GM12892 (cell line): ENCODE measurements around the gene OCSTAMP.

Source experiments
- DNase-seq: peaks from one replicate; pipeline ENCODE4 v3.0.0; 2011; ENCODE audit not compliant: insufficient read length
- FAIRE-seq: peaks from 2 replicates; lab custom pipeline; 2011; peaks lifted over from hg19 to GRCh38; lab: Jason Lieb, UNC
- POLR2A ChIP-seq: IDR thresholded peaks from 2 replicates; pipeline ENCODE4 v1.6.1; 2011; ENCODE audit warnings: low read depth, low read length, control low read depth
- POLR2AphosphoS5 ChIP-seq: IDR thresholded peaks from 2 replicates; pipeline ENCODE4 v1.6.1; 2011; ENCODE audit warnings: low read depth, low read length, control low read depth
- TAF1 ChIP-seq: IDR thresholded peaks from 2 replicates; pipeline ENCODE4 v1.6.1; 2011; ENCODE audit warnings: low read depth, mild to moderate bottlenecking, control low read depth, low read length, borderline replicate concordance

Gene OCSTAMP

DNA sequence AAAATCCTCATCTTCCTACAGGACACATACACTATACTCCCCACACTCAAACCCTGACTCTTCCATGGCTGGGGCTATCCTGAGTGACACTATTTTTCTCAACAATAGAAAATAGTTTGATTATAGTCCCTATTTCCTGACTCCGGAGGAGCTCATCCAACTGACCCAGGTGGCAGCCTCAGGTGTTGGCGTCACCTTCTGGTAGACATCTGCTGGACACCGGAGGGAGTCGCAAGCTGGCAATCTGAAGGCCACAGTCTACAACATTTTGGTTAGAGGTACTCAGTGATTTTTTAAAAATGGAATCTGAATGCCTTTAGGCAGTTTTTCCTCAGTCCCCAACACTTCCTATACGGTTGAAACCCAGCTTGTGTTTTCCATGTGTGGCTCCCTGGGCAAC is 32.2 kb upstream of the OCSTAMP start:
- DNase-seq (no peak), FAIRE-seq (no peak)
- no peak for TF ChIP-seq POLR2A
- TF ChIP-seq POLR2AphosphoS5, result no peak
- no peak for TF ChIP-seq TAF1

GRCh38 chr20:46581391-46581790 is 30.9 kb upstream of the OCSTAMP start:
- TF ChIP-seq POLR2A, result no peak
- no peak for TF ChIP-seq TAF1
- TF ChIP-seq POLR2AphosphoS5, result no peak
- FAIRE-seq (no peak), DNase-seq (no peak)

DNA sequence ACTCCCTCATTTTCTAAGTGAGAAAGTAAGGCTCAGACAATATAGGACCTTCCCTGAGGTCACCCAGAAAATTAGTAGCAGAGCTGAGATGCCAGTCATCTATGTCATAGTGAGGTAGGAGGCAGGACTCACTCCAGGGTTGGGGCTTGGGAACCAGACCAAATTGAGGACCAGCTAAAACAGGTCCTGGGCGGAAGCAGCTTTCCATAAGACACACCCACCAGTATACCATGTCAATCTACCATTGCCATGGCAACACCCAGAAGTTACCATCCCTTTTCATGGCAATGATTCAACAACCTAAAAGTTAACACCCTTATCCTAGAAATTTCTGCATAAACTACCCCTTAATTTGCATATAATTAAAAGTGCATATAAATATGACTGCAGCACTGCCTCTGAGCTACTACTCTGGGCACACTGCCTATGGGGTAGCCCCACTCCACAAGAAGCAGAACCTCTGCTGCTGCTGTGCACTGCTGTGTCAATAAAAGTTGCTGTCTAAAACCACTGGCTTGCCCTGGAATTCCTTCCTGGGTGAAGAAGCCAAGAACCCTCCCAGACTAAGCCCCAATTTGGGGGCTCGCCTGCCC is 30.3 kb upstream of the OCSTAMP start:
- TF ChIP-seq POLR2AphosphoS5 (no peak), POLR2A (no peak), TAF1 (no peak)
- no peak for FAIRE-seq
- no peak for DNase-seq

DNA sequence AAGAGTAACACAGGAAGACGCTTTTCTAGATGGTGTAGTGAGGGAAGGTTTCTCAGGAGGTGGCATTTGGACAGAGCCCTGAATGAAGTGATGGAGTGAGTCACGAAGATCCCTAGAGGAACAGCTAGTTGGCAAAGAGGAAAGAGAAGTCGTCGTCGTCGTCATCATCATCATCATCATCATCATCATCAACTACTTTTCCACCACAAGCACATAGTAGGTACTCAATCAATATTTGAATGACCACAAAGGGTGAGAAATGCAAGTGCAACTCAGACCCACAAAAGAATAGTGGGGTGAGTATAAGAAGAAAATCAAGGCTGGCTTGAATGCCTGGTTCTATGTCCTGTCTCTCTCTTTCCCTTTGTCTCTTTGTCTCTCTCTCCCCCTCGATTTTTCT is 28.3 kb upstream of the OCSTAMP start:
- TF ChIP-seq TAF1 (no peak), POLR2A (no peak), POLR2AphosphoS5 (no peak)
- FAIRE-seq, result no peak
- DNase-seq, result no peak

DNA sequence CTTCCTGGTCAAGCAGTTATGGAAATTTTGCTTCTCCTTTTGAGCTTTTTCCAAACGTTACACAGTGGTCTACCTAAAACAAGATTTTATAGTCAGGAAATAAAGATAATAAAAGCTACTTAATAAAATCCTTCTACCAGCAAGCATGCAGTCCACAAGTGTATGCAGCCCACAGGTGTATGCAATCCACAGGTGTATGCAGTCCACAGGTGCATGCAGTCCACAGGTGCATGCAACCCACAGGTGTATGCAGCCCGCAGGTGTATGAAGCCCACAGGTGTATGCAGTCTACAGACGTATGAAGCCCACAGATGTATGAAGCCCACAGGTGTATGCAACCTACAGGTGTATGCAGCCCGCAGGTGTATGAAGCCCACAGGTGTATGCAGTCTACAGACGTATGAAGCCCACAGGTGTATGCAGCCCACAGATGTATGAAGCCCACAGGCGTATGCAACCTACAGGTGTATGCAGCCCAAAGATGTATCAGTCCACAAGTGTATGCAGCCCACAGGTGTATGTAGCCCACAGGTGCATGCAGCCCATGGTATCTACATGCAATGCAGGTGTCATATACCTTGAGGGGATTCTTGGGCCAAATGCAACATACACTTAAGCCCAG is 26.4 kb upstream of the OCSTAMP start:
- no peak for DNase-seq
- TF ChIP-seq POLR2A (no peak), TAF1 (no peak), POLR2AphosphoS5 (no peak)
- FAIRE-seq, result no peak

DNA sequence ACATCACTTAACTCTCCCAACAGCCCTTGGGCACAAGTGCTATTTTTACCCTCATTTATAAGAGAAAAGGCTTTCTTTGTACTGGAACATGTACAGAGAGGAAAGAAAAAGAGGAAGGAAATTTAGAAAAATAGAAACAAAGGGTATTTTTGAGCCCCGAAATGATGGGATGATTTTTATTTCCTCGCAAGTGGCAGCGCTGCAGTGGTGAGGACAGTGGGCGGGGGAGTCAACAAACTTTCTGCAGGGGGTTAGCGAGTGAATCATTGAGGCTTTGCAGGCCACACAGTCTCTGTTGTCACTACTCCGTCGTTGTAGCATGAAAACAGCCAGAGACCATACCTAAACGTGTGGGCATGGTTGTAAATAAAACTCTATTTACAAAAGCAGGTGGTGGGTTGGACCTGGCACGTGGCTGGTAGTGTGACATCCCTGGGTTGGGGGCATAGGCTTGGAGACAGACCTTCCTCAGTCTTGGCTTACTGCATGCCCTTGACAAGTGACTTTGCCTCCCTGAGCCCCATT is 25.5 kb upstream of the OCSTAMP start:
- FAIRE-seq (no peak), DNase-seq (no peak)
- TF ChIP-seq POLR2A (no peak), POLR2AphosphoS5 (no peak), TAF1 (no peak)

DNA sequence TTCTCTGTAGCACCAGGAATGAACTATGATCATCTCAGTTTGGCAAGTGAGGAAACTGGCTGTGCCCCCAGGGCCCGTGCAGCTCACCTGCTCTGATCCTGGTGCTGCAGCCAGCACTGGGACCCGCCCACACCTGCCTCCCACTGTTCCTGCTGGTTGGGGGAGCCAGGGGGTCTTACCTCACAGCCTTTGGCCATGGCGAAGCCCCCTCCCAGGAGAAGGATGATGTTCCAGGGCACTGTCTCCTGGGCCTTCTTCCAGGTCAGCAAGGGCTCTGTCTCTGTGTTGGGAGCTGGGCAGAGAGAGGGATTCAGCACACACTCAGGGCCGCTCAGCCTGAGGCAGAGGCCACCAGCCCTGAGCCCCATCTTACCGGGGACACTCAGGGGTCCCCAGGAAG is 24.9 kb upstream of the OCSTAMP start:
- no peak for FAIRE-seq
- TF ChIP-seq POLR2AphosphoS5 (no peak), TAF1 (no peak), POLR2A (no peak)

DNA sequence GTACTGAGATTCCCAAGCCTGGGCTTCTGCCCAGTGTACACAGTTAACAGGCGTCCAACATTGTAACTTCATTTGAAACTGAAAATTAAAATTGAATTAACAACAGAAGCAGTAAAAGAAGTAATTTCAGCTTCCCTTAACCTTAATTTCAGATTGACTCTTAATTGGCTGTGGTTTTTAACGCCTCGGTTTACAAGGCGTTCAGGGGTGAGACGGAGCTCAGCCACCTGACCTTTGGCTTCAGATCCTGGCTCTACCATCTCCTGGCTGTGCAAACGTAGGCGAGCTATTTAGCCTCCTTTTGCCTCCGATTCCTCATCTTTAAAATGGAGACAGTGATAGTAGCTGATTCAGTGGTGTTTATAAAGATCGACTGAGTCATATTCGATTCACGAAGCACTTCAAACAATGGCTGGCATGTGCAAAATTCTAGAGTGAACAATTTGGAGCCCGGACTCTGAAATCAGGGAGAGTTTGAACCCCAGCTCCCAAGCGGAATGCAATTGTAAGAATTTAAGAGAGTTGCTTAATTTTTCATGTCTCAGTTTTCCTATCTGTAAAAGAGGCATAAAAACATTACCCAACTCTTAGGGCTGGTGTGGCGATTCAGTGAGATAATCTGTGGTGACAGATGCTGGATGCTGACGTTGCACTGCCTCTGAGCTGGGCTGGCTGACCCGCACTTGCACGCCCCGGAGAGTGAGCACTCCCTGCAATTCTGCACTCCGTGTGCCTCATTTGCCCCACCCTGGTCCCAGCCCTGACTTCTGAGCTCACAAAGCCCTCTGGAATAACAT is 23.5 kb upstream of the OCSTAMP start:
- DNase-seq, result no peak
- FAIRE-seq, result no peak
- TF ChIP-seq TAF1, result no peak
- TF ChIP-seq POLR2AphosphoS5, result no peak
- no peak for TF ChIP-seq POLR2A

More for the DNA sequence above, 24.9 kb upstream of the OCSTAMP start:
- no peak for DNase-seq

GRCh38 chr20:46573234-46573633 is 22.8 kb upstream of the OCSTAMP start:
- no peak for FAIRE-seq
- TF ChIP-seq TAF1 (no peak), POLR2AphosphoS5 (no peak), POLR2A (no peak)
- no peak for DNase-seq

- no peak for DNase-seq
- TF ChIP-seq POLR2AphosphoS5 (no peak), POLR2A (no peak)
- FAIRE-seq, result no peak
Measured at GRCh38 chr20:46572790-46573189, 22.3 kb upstream of the OCSTAMP start.

DNA sequence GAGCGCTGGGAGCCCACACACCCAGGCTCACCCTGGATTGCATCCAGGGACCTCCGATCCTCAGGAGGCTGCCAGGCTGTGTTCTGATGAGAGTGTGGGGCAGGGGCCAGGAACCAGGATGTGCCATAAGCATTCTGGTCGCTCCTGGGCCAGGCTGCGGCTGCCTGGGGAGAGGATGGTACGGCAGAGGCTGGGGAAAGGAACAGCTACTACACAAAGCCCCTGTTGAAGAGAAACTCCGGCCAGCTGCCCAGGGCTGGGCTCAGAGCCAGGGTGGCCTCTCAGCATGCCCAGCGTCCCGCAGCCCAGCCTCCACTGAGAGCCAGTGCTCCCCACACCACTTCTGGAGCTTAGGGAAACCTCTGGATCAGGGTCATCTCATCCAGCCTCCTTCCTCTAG is 21.7 kb upstream of the OCSTAMP start:
- no peak for DNase-seq
- FAIRE-seq, result no peak
- TF ChIP-seq POLR2AphosphoS5, result no peak
- TF ChIP-seq TAF1, result no peak
- no peak for TF ChIP-seq POLR2A

DNA sequence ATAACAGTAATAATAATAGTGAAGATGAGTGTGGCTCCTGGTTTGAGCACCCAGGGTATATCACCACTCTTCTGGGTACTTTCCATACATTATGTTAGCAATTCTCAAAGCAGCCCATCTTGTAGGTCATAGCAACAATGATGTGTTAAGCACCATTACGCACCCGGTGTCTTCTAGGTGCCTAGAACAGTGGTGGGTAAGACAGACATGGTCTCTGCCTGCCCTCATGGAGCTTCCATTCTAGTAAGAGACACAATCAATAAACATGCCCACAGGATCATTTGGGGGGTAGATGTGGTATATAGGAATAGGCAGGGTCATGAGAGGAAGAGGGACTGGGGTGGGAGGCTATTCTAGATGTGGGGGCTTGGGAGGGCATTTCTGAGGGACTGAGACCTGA is 21.0 kb upstream of the OCSTAMP start:
- no peak for FAIRE-seq
- no peak for DNase-seq
- TF ChIP-seq POLR2AphosphoS5 (no peak), TAF1 (no peak)
